OCI-LY1 (cell line): ENCODE measurements around the gene PDZK1IP1.

Source experiments
- H2AFZ ChIP-seq: fragments of 200-600 bp; sonication (generic), shearing (Covaris generic); 2 replicates; pipeline ENCODE4 v1.6.0; 2014; ENCODE audit warnings: antibody characterized with exemption, mild to moderate bottlenecking, low read length
- H3F3A ChIP-seq: fragments of 200-600 bp; sonication (generic), shearing (Covaris generic); 2 replicates; pipeline ENCODE4 v1.6.0; 2014; ENCODE audit warnings: mild to moderate bottlenecking, antibody characterized with exemption, low read length, moderate library complexity; ENCODE audit not compliant: insufficient read depth
- H3K27ac ChIP-seq: fragments of 200-600 bp; sonication (generic); 2 replicates; pipeline ENCODE4 v1.5.1; 2014; ENCODE audit warnings: low read length, mixed run types, mild to moderate bottlenecking, low read depth; ENCODE audit not compliant: poor library complexity, severe bottlenecking
- H3K27me3 ChIP-seq: fragments of 200-600 bp; sonication (generic); 2 replicates; pipeline ENCODE4 v1.6.0; 2014; ENCODE audit warnings: antibody characterized with exemption, mild to moderate bottlenecking, low read length, moderate library complexity; ENCODE audit not compliant: insufficient read depth
- H3K36me3 ChIP-seq: fragments of 200-600 bp; sonication (generic); 2 replicates; pipeline ENCODE4 v1.6.1; 2014; ENCODE audit warnings: mild to moderate bottlenecking, antibody characterized with exemption, low read length, moderate library complexity, mixed read lengths; ENCODE audit not compliant: insufficient read depth
- H3K4me1 ChIP-seq: fragments of 200-600 bp; sonication (generic); 2 replicates; pipeline ENCODE4 v1.5.1; 2014; ENCODE audit warnings: mild to moderate bottlenecking, low read length, moderate library complexity; ENCODE audit not compliant: insufficient read depth, severe bottlenecking
- H3K4me2 ChIP-seq: fragments of 200-600 bp; sonication (generic), shearing (Covaris generic); 2 replicates; pipeline ENCODE4 v1.6.1; 2014; ENCODE audit warnings: low read length
- H3K4me3 ChIP-seq: fragments of 200-600 bp; sonication (generic); 2 replicates; pipeline ENCODE4 v1.5.1; 2014; ENCODE audit warnings: low read length, low read depth, mild to moderate bottlenecking, mixed read lengths; ENCODE audit not compliant: poor library complexity, severe bottlenecking
- H3K79me2 ChIP-seq: fragments of 200-600 bp; shearing (Covaris generic); 2 replicates; pipeline ENCODE4 v1.6.1; 2016; ENCODE audit warnings: mixed run types, low read length, mixed read lengths; ENCODE audit not compliant: insufficient read depth
- H3K9ac ChIP-seq: fragments of 200-600 bp; sonication (generic), shearing (Covaris generic); 2 replicates; pipeline ENCODE4 v1.6.1; 2014; ENCODE audit warnings: mild to moderate bottlenecking, low read length, mixed read lengths
- H3K9me2 ChIP-seq: fragments of 200-600 bp; sonication (generic), shearing (Covaris generic); 2 replicates; pipeline ENCODE4 v1.6.1; 2014; ENCODE audit warnings: low read depth, mild to moderate bottlenecking, low read length, mixed read lengths
- H3K9me3 ChIP-seq: fragments of 200-600 bp; shearing (Covaris generic); 2 replicates; pipeline ENCODE4 v1.6.1; 2014; ENCODE audit warnings: low read length, mixed read lengths
- H4K20me1 ChIP-seq: fragments of 200-600 bp; sonication (generic), shearing (Covaris generic); 2 replicates; pipeline ENCODE4 v1.6.0; 2016; ENCODE audit warnings: mild to moderate bottlenecking, low read length; ENCODE audit not compliant: insufficient read depth
- EZH2 ChIP-seq: fragments of 200-600 bp; sonication (generic), shearing (Covaris generic); IDR thresholded peaks from 2 replicates; pipeline ENCODE4 v1.8.0; 2017; ENCODE audit warnings: borderline replicate concordance, mixed run types, mild to moderate bottlenecking, antibody characterized with exemption, low read length, moderate library complexity, mixed read lengths
- TF ChIP-seq, protein P1 (sequence below): fragments of 200-600 bp; sonication (generic), shearing (Covaris generic); IDR thresholded peaks from 2 replicates; pipeline ENCODE4 v1.5.1; 2017; ENCODE audit warnings: mild to moderate bottlenecking, antibody characterized with exemption, low read length, moderate library complexity, mixed read lengths

Gene PDZK1IP1

DNA sequence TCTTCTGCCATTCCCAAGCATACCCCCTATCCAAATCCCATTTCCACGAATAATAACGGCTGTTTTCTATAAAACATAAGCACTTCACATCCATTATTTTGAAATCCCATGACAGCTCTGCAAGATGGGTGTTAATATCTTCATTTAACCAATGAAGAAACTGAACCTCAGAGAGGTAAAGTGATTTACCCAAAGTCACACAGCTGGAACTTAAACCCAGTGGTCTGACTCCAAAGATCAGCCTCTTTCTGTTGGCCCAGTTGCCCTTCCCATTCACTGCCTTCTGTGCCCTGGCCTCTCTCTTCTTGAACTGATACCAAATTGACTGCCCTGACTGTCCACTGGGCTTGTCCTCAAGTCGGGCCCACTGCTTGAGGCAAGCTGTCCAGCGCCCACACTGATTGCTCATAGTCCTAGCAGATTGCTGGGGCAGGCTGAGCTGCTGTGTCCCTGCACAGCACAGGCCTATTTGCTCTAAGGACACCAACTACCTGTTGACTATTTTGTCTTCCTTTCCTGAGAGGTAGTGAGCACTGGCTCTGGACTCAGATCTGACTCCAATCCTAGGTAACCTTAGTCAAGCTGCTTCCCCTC, 22.9 kb upstream of the PDZK1IP1 start:
- H3K4me3 ChIP-seq = no peak overlapping the region
- no peak overlapping the region for H2AFZ ChIP-seq
- H3K36me3 ChIP-seq = no peaks in the 10 kb centered on the region
- H3K4me2 ChIP-seq = no peak overlapping the region
- TF ChIP-seq, protein P1, sequence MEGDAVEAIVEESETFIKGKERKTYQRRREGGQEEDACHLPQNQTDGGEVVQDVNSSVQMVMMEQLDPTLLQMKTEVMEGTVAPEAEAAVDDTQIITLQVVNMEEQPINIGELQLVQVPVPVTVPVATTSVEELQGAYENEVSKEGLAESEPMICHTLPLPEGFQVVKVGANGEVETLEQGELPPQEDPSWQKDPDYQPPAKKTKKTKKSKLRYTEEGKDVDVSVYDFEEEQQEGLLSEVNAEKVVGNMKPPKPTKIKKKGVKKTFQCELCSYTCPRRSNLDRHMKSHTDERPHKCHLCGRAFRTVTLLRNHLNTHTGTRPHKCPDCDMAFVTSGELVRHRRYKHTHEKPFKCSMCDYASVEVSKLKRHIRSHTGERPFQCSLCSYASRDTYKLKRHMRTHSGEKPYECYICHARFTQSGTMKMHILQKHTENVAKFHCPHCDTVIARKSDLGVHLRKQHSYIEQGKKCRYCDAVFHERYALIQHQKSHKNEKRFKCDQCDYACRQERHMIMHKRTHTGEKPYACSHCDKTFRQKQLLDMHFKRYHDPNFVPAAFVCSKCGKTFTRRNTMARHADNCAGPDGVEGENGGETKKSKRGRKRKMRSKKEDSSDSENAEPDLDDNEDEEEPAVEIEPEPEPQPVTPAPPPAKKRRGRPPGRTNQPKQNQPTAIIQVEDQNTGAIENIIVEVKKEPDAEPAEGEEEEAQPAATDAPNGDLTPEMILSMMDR = no peak
- TF ChIP-seq EZH2 = no peak
- H3F3A ChIP-seq = no peaks in the 10 kb centered on the region
- H3K27ac ChIP-seq = no peak overlapping the region
- H3K79me2 ChIP-seq = no peaks in the 10 kb centered on the region
- no peaks in the 10 kb centered on the region for H3K27me3 ChIP-seq
- H3K9me3 ChIP-seq = no peaks in the 10 kb centered on the region
- H4K20me1 ChIP-seq = no peaks in the 10 kb centered on the region
- H3K9ac ChIP-seq = no peak overlapping the region
- H3K4me1 ChIP-seq = no peaks in the 10 kb centered on the region
- H3K9me2 ChIP-seq = no peaks in the 10 kb centered on the region

DNA sequence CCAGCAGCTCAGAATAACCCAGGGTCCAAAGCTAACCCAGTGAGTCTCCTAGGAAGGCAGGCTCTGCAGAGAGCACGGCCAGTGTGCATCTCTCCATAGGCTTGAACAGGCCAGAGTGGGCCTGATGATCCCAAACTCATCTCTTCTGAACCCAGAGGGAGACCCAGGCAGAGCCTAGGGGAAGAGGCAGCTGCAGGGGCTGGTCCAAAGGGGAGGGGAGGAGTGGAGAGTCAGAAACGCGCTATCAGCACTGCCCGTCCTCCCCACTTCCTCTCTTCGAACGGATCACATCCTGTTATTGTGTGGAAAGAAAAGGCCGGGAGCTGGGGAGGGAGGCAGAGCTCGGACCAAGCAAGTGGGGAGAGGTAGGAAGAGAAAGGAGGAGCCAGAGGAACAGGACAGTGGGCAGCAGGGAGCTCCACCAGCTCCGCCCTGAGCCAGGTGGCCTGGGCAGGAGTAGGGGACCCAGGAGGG, 22.0 kb upstream of the PDZK1IP1 start:
- Histone ChIP-seq H3K4me3 (no peak overlapping the region), H3K4me1 (no peaks in the 10 kb centered on the region), H3K9me3 (no peaks in the 10 kb centered on the region), H3K9me2 (no peaks in the 10 kb centered on the region), H3F3A (no peaks in the 10 kb centered on the region), H3K9ac (no peak overlapping the region), H3K36me3 (no peaks in the 10 kb centered on the region), H3K27ac (no peak overlapping the region), H2AFZ (no peak overlapping the region), H3K4me2 (no peak overlapping the region), H4K20me1 (no peaks in the 10 kb centered on the region), H3K79me2 (no peaks in the 10 kb centered on the region), H3K27me3 (no peaks in the 10 kb centered on the region)
- TF ChIP-seq, protein P1 = no peak
- TF ChIP-seq EZH2 = no peak

DNA sequence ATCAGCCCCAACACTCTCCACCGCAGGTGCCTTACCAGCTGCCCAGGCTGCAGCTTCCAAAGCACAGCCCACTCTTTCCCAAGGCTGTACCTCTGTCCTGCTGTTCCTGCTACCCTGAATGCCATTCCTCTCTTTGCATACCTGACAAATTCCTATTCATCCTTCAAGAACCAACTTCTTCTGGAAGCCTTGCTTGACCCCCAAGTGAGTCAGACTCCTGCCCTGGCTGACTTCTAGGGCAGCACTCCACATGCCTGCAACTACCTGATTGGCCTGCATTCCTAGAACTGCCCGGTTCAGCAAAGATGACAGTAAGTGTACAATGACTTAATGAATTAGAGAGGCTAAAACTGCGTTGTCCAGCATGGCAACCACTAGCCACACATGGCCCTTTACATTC, 20.8 kb upstream of the PDZK1IP1 start:
- Histone ChIP-seq H3K27ac (no peak overlapping the region), H3F3A (no peaks in the 10 kb centered on the region), H2AFZ (no peak overlapping the region), H3K27me3 (no peaks in the 10 kb centered on the region), H3K4me1 (no peaks in the 10 kb centered on the region), H3K9me2 (no peaks in the 10 kb centered on the region), H3K9me3 (no peaks in the 10 kb centered on the region), H3K36me3 (no peaks in the 10 kb centered on the region), H3K79me2 (no peaks in the 10 kb centered on the region), H4K20me1 (no peaks in the 10 kb centered on the region), H3K4me3 (no peak overlapping the region), H3K4me2 (no peak overlapping the region), H3K9ac (no peak overlapping the region)
- TF ChIP-seq, protein P1 = no peak
- no peak for TF ChIP-seq EZH2
